HCT116 (cell line): Measurements from ENCODE around the gene SH2B2. TPM values are rescaled to one million over a fixed set of nuclear protein-coding genes. Genes with fewer than 3 reads are reported as not detected.

Experiments used
- ATAC-seq: fragments of 200-7000 bp; cut with Tn5 transposase; 2 replicates; pipeline ENCODE4 v1.9.1; 2020; ENCODE audit warnings: mild to moderate bottlenecking, moderate library complexity
- BruUV-seq: library from RNA; stranded (reverse); fragments of 400-500 nt; replicated peaks from 2 replicates; lab custom pipeline; 2021; lab: Mats Ljungman, UMichigan
- CTCF ChIA-PET: fragments of 300-600 bp; sonication (Branson Sonifier 250); formaldehyde crosslinking; loops from one replicate; lab custom pipeline; 2021; ENCODE audit warnings: antibody characterized with exemption; lab: Charles Lee
- POLR2A ChIA-PET: fragments of 300-600, 350-600 bp; sonication (Branson Sonifier 250); formaldehyde crosslinking; loops from one replicate; lab custom pipeline; 2021; ENCODE audit warnings: antibody characterized with exemption; lab: Charles Lee
- RAD21 ChIA-PET, 2 experiments: fragments of 300-600 bp; sonication (Branson Sonifier 250); formaldehyde crosslinking; loops; one replicate each; lab custom pipeline; 2023; ENCODE audit warnings: low total read pairs in 2 of 2; ENCODE audit not compliant: uncharacterized antibody in 2 of 2, unreplicated experiment in 2 of 2, low non-redundant PET in 1 of 2; lab: Charles Lee
- DNase-seq: peaks from one replicate; pipeline ENCODE4 v3.0.0-alpha.2; 2010; ENCODE audit warnings: low read depth, low spot score
- H2AFZ ChIP-seq: fragments of 200-600 bp; shearing (Covaris generic), sonication (generic); 2 replicates; pipeline ENCODE4 v1.6.1; 2017; ENCODE audit warnings: low read depth, mixed run types, mixed read lengths, antibody characterized with exemption, low read length; ENCODE audit not compliant: poor library complexity, severe bottlenecking
- H3K27ac ChIP-seq: 2 replicates; pipeline ENCODE4 v1.5.1; 2012; ENCODE audit warnings: low read depth, low read length
- H3K27me3 ChIP-seq: fragments of 200-600 bp; sonication (generic); 2 replicates; pipeline ENCODE4 v1.6.1; 2016; ENCODE audit warnings: mixed run types, low read length, mixed read lengths; ENCODE audit not compliant: insufficient read depth
- H3K36me3 ChIP-seq, 2 experiments: fragments of 200-500 bp in 1 of 2; fragments of 200-600 bp in 1 of 2; sonication (Bioruptor generic) in 1 of 2; sonication (generic) in 1 of 2; 2 replicates each; pipeline versions ENCODE4 v1.5.1 to v1.6.1; 2014 to 2016; ENCODE audit warnings: low read length in 2 of 2, inconsistent platforms in 1 of 2, mixed read lengths in 1 of 2, mixed run types in 1 of 2; ENCODE audit not compliant: insufficient read depth in 2 of 2, control insufficient read depth in 1 of 2
- H3K4me1 ChIP-seq, 2 experiments: fragments of 200-600 bp in 1 of 2; sonication (generic) in 1 of 2; 2 replicates each; pipeline versions ENCODE4 v1.5.1 to v1.6.1; 2012 to 2017; ENCODE audit warnings: low read length in 2 of 2, inconsistent platforms in 1 of 2, mild to moderate bottlenecking in 1 of 2, mixed read lengths in 1 of 2, mixed run types in 1 of 2, moderate library complexity in 1 of 2; ENCODE audit not compliant: insufficient read depth in 2 of 2, control insufficient read depth in 1 of 2
- H3K4me2 ChIP-seq: fragments of 200-600 bp; sonication (generic); 2 replicates; pipeline ENCODE4 v1.6.1; 2017; ENCODE audit warnings: mixed run types, low read length, mixed read lengths
- H3K4me3 ChIP-seq, 2 experiments: fragments of 200-600 bp in 1 of 2; sonication (generic) in 1 of 2; replicated peaks in 1 of 2; 2 replicates each; pipeline ENCODE4 v1.5.1; 2011 to 2016; ENCODE audit warnings: low read length in 2 of 2, control low read depth in 1 of 2, low read depth in 1 of 2, mild to moderate bottlenecking in 1 of 2, mixed read lengths in 1 of 2, mixed run types in 1 of 2
- H3K79me2 ChIP-seq: fragments of 200-600 bp; sonication (generic); 2 replicates; pipeline ENCODE4 v1.6.1; 2017; ENCODE audit warnings: mild to moderate bottlenecking, mixed run types, low read length, moderate library complexity, mixed read lengths; ENCODE audit not compliant: insufficient read depth
- H3K9ac ChIP-seq: fragments of 200-600 bp; sonication (generic); 2 replicates; pipeline ENCODE4 v1.6.1; 2016; ENCODE audit warnings: low read length, mixed read lengths
- H3K9me2 ChIP-seq: fragments of 200-600 bp; sonication (generic), shearing (Covaris generic); 2 replicates; pipeline ENCODE4 v1.6.1; 2017; ENCODE audit warnings: mixed run types, mild to moderate bottlenecking, moderate library complexity; ENCODE audit not compliant: insufficient read depth
- H3K9me3 ChIP-seq, 2 experiments: fragments of 200-500 bp in 1 of 2; fragments of 200-600 bp in 1 of 2; sonication (Bioruptor generic) in 1 of 2; sonication (generic) in 1 of 2; 2 replicates each; pipeline ENCODE4 v1.6.1; 2014 to 2017; ENCODE audit warnings: low read length in 2 of 2, mixed read lengths in 2 of 2, inconsistent platforms in 1 of 2, low read depth in 1 of 2, mild to moderate bottlenecking in 1 of 2, mixed run types in 1 of 2, moderate library complexity in 1 of 2; ENCODE audit not compliant: control insufficient read depth in 1 of 2, insufficient read depth in 1 of 2
- H4K20me1 ChIP-seq: fragments of 200-600 bp; sonication (generic), shearing (Covaris generic); 2 replicates; pipeline ENCODE4 v1.6.1; 2017; ENCODE audit warnings: mixed run types, mild to moderate bottlenecking, moderate library complexity; ENCODE audit not compliant: insufficient read depth
- EGR1 ChIP-seq: IDR thresholded peaks from 2 replicates; pipeline ENCODE4 v1.6.1; 2012; ENCODE audit warnings: low read depth
- EZH2phosphoT487 ChIP-seq: fragments of 200-600 bp; IDR thresholded peaks from 2 replicates; pipeline ENCODE4 v1.6.1; 2018; ENCODE audit warnings: antibody characterized with exemption, borderline replicate concordance
- JUND ChIP-seq: IDR thresholded peaks from 2 replicates; pipeline ENCODE4 v1.6.1; 2012
- MAX ChIP-seq: IDR thresholded peaks from 2 replicates; pipeline ENCODE4 v1.6.1; 2012
- POLR2A ChIP-seq: IDR thresholded peaks from 2 replicates; pipeline ENCODE4 v1.7.0; 2011; ENCODE audit warnings: borderline replicate concordance; ENCODE audit not compliant: insufficient read depth, insufficient read length; ENCODE audit errors: extremely low read depth
- POLR2AphosphoS5 ChIP-seq: IDR thresholded peaks from 2 replicates; pipeline ENCODE4 v1.6.1; 2011; ENCODE audit warnings: mild to moderate bottlenecking, low read depth, low read length, moderate library complexity
- RAD21 ChIP-seq: IDR thresholded peaks from 2 replicates; pipeline ENCODE4 v1.6.1; 2012; ENCODE audit warnings: low read depth, mild to moderate bottlenecking
- SIN3A ChIP-seq: IDR thresholded peaks from 2 replicates; pipeline ENCODE4 v1.6.1; 2012; ENCODE audit warnings: low read depth
- SP1 ChIP-seq: IDR thresholded peaks from 2 replicates; pipeline ENCODE4 v1.6.1; 2012; ENCODE audit warnings: low read depth
- SRF ChIP-seq: IDR thresholded peaks from 2 replicates; pipeline ENCODE4 v1.6.1; 2012; ENCODE audit warnings: low read depth
- TCF7L2 ChIP-seq: IDR thresholded peaks from 2 replicates; pipeline ENCODE4 v1.7.0; 2011; ENCODE audit warnings: borderline replicate concordance, inconsistent platforms; ENCODE audit not compliant: insufficient read depth, insufficient read length; ENCODE audit errors: extremely low read depth
- YY1 ChIP-seq: IDR thresholded peaks from 2 replicates; pipeline ENCODE4 v1.6.1; 2011; ENCODE audit warnings: low read length, low read depth, moderate library complexity, mild to moderate bottlenecking; ENCODE audit not compliant: insufficient replicate concordance; ENCODE audit errors: extremely low read depth
- ZBTB33 ChIP-seq: IDR thresholded peaks from 2 replicates; pipeline ENCODE4 v1.6.1; 2011; ENCODE audit warnings: mild to moderate bottlenecking, low read length, moderate library complexity; ENCODE audit not compliant: insufficient replicate concordance; ENCODE audit errors: extremely low read depth
- ZFX ChIP-seq: fragments of 450-650 bp; IDR thresholded peaks from 2 replicates; pipeline ENCODE4 v1.6.1; 2017
- intact Hi-C: fragments of 100-400 bp; cut with micrococcal nuclease; formaldehyde crosslinking; loops from 2 replicates; pipeline ENCODE4 v1.10.0; 2022
- total RNA-seq: library from RNA; stranded (reverse); gene quantifications from one replicate; pipeline ENCODE4 v1.2.1, GENCODE V29; 2021; ENCODE audit not compliant: unreplicated experiment

The SH2B2 gene
- total RNA-seq, 1 experiment from 2014 or later: 11.8 TPM

DNA sequence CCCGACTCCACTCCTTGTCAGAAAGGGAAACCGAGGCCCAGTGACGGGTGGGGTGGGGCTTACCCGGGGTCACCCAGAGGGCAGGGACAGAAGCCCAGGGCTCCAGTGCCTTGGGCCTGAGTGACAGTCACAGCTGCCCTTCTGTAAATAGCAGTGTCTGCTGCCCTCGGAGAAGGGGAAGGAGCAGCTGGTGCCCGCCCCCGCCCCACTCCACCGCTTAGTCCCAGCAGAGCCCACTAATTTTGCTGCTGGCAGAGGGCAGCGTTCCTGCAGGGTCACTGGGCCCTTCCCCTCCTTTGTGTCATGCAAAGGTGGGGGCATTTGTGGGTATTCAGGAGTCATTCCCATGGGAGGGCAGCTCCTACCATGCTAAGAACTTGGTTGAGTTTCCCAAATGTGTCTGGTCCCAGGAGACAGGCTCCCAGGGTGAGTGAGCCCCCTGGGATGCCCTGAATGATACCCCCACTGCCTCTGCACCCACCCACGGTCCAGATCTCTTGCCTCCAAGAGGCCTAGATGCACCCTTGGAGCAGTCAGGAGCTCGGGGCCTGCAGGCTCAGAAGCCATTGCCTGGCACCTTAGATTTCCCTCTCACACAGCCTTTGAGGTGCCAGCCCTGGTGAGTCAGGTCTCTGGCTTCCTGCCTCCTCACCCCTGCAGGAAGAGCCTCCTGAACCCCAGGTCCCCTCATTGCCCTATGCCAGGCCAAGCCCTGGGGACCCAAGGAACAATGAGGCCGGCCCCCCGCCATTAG lies 17.2 kb downstream of the SH2B2 start:
- Histone ChIP-seq H3K4me3 (no peak overlapping the region), H3K9ac (no peak overlapping the region), H3K9me2 (no peaks in the 10 kb centered on the region), H3K79me2 (no peaks in the 10 kb centered on the region), H3K4me1 (no peaks in the 10 kb centered on the region; a peak in 1 of 4 replicates), H3K27me3 (no peaks in the 10 kb centered on the region), H3K27ac (no peak overlapping the region), H4K20me1 (no peaks in the 10 kb centered on the region), H3K36me3 (no peaks in the 10 kb centered on the region), H3K9me3 (no peaks in the 10 kb centered on the region), H2AFZ (no peak overlapping the region), H3K4me2 (no peak overlapping the region)
- BruUV-seq: no TSS peak
- ATAC-seq (no peak), DNase-seq (no peak)
- CTCF ChIA-PET: no interaction called here
- TF ChIP-seq EGR1 (no peak), SP1 (no peak), ZBTB33 (no peak), RAD21 (no peak)
- intact Hi-C loops: no loop called here
- RAD21 ChIA-PET: no interaction called here
- POLR2A ChIA-PET: no interaction called here

- Histone ChIP-seq H3K9me2 (no peaks in the 10 kb centered on the region), H3K27ac (no peak overlapping the region), H4K20me1 (no peaks in the 10 kb centered on the region), H3K79me2 (no peaks in the 10 kb centered on the region), H3K4me2 (no peak overlapping the region), H3K4me3 (no peak overlapping the region), H3K27me3 (no peaks in the 10 kb centered on the region), H3K4me1 (no peaks in the 10 kb centered on the region; a peak in 1 of 4 replicates), H3K9me3 (no peaks in the 10 kb centered on the region), H2AFZ (no peak overlapping the region), H3K36me3 (no peaks in the 10 kb centered on the region), H3K9ac (no peak overlapping the region)
- DNase-seq (no peak), ATAC-seq (no peak)
- ChIA-PET CTCF (no interaction called here), RAD21 (no interaction called here), POLR2A (no interaction called here)
- intact Hi-C loops: no loop called here
- BruUV-seq: no TSS peak
- TF ChIP-seq TCF7L2 (no peak), POLR2AphosphoS5 (no peak), SRF (no peak), EZH2phosphoT487 (no peak), MAX (no peak), EGR1 (no peak), YY1 (no peak), SIN3A (no peak), POLR2A (no peak), JUND (no peak), ZFX (no peak)
Measured at GRCh38 chr7:102304668-102305067, 18.0 kb downstream of the SH2B2 start.
